Uterus (tissue), 2 donors: Measurements from ENCODE around the gene ZNF396.

Experiments used
- CTCF ChIP-seq, 4 experiments: fragments of 200-600 bp in 2 of 4; fragments of 450-650 bp in 2 of 4; sonication (generic) in 2 of 4; IDR thresholded peaks; one replicate each; pipeline ENCODE4 v1.5.1; 2016 to 2019; ENCODE audit warnings: antibody characterized with exemption in 4 of 4, mild to moderate bottlenecking in 2 of 4, moderate library complexity in 1 of 4
- POLR2A ChIP-seq, 2 donors: fragments of 450-650 bp; IDR thresholded peaks; one replicate each; pipeline ENCODE4 v1.6.1; 2016; ENCODE audit warnings: antibody characterized with exemption in 2 of 2, mild to moderate bottlenecking in 1 of 2, moderate library complexity in 1 of 2

GRCh38 chr18:35386600-35387100, 9.5 kb upstream of the ZNF396 start:
- peak; percentile 60 to 78 (median 68) for TF ChIP-seq CTCF (IDR thresholded peaks at IDR 0.05)
- TF ChIP-seq POLR2A (IDR thresholded peaks at IDR 0.05): no peak
